Transverse colon (tissue), 4 donors: Measurements from ENCODE around the gene FBXL13. TPM values are rescaled to one million over a fixed set of nuclear protein-coding genes. Genes with fewer than 3 reads are reported as not detected.
"Not testable (repeated sequence)": the region's sequence is repeated elsewhere in the genome, so short reads cannot be mapped to it uniquely, and the experiment has no call there.

Experiments
- DNase-seq: peaks from one replicate; pipeline ENCODE4 v3.0.0-alpha.2; 2019
- H3K27ac ChIP-seq, 4 donors: fragments of 200-600 bp; sonication (generic); 2 replicates each; pipeline ENCODE4 v1.5.1; 2016 to 2018; ENCODE audit warnings: inconsistent platforms in 4 of 4
- H3K27me3 ChIP-seq: fragments of 200-600 bp; sonication (generic); 2 replicates; pipeline ENCODE4 v1.5.1; 2017; ENCODE audit warnings: inconsistent platforms
- H3K36me3 ChIP-seq, 4 donors: fragments of 200-600 bp; sonication (generic); 2 replicates each; pipeline ENCODE4 v1.5.1; 2017 to 2019; ENCODE audit warnings: inconsistent platforms in 4 of 4
- H3K4me1 ChIP-seq, 4 donors: fragments of 200-600 bp; sonication (generic); 2 replicates each; pipeline ENCODE4 v1.5.1; 2017 to 2020; ENCODE audit warnings: inconsistent platforms in 4 of 4
- H3K4me3 ChIP-seq, 4 donors: fragments of 200-600 bp; sonication (generic); 1 replicate in 1 of 4; 2 replicates in 3 of 4; pipeline versions ENCODE4 v1.5.1 to v1.6.1; 2017 to 2019; ENCODE audit warnings: inconsistent platforms in 4 of 4
- H3K9me3 ChIP-seq, 2 donors: fragments of 200-600 bp; sonication (generic); 2 replicates each; pipeline ENCODE4 v1.5.1; 2017 to 2019; ENCODE audit warnings: inconsistent platforms in 2 of 2
- EP300 ChIP-seq: sonication (generic); formaldehyde crosslinking; IDR thresholded peaks from one replicate; pipeline ENCODE4 v1.6.1; 2017; ENCODE audit warnings: antibody characterized with exemption, low read depth
- POLR2A ChIP-seq: fragments of 450-650 bp; IDR thresholded peaks from one replicate; pipeline ENCODE4 v1.6.1; 2016; ENCODE audit warnings: antibody characterized with exemption, mild to moderate bottlenecking, moderate library complexity
- POLR2AphosphoS5 ChIP-seq, 3 donors: sonication (generic); formaldehyde crosslinking; IDR thresholded peaks; one replicate each; pipeline ENCODE4 v1.6.1; 2016; ENCODE audit warnings: antibody characterized with exemption in 3 of 3
- WGBS, 2 donors: methylation state at CpG; one replicate each; pipeline ENCODE4 v1.1.5; 2018; ENCODE audit warnings: low coverage in 1 of 2; 5-methylcytosine and 5-hydroxymethylcytosine counted together
- in situ Hi-C, 4 donors: fragments of 200-750 bp; cut with MboI; loops; one replicate each; pipeline versions ENCODE4 v1.15.0 to v1.15.1; 2017; ENCODE audit warnings: low sequenced_read_pairs in 3 of 4, low pct_ligation_motif_present in 1 of 4, low pct_unique_long_range_greater_than_20kb in 1 of 4
- intact Hi-C: fragments of 100-400 bp; cut with DNase I; formaldehyde crosslinking; loops from one replicate; pipeline ENCODE4 v1.15.1; 2023; ENCODE audit warnings: low total_unique reads
- total RNA-seq, 4 donors: library from RNA; depleted of rRNA; stranded (reverse); fragments of >200 nt; gene quantifications; one replicate each; pipeline ENCODE4 v1.1.0, GENCODE V29; 2016
- TF ChIP-seq, protein P1 (sequence below), 5 experiments: fragments of 200-600 bp in 3 of 5; fragments of 450-650 bp in 2 of 5; sonication (generic) in 3 of 5; IDR thresholded peaks; 1 replicate in 2 of 5; 2 replicates in 3 of 5; pipeline ENCODE4 v1.5.1; 2016 to 2017; ENCODE audit warnings: antibody characterized with exemption in 5 of 5, inconsistent platforms in 3 of 5, mild to moderate bottlenecking in 2 of 5, moderate library complexity in 1 of 5

The FBXL13 gene
- total RNA-seq, 4 donors from 2014 or later: 0.96 to 6.8 (median 1.9) TPM; not detected in 1

DNA sequence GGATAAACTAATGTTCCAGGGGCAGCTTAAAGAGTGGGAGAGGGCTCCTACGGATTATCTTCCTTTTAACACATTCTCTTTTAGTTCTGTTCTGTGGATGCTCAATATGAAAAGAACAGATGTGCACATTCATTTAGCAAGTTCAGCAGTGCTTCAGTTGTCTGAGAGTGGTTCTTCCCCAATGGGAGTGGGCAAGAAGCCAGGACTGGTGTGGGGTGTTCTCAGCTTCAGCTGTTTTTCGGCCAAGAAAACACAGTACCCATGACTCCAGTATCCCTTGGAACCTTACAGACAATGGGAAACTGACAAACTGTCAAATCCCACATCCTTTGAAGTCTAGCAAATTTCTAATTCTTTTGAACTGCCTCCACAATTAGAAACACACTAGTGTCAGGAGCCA is 233.3 kb downstream of the FBXL13 start:
- DNase-seq: no peak
- in situ Hi-C loops (no loop called here), intact Hi-C loops (no loop called here)
- Histone ChIP-seq H3K27ac (no peak overlapping the region), H3K4me1 (no peaks in the 10 kb centered on the region), H3K27me3 (no peaks in the 10 kb centered on the region), H3K9me3 (no peaks in the 10 kb centered on the region), H3K4me3 (no peak overlapping the region), H3K36me3 (no peaks in the 10 kb centered on the region)
- no peak for TF ChIP-seq POLR2AphosphoS5 (IDR thresholded peaks at IDR 0.05)
- TF ChIP-seq POLR2A: no peak
- TF ChIP-seq EP300: no peak
- TF ChIP-seq, protein P1, sequence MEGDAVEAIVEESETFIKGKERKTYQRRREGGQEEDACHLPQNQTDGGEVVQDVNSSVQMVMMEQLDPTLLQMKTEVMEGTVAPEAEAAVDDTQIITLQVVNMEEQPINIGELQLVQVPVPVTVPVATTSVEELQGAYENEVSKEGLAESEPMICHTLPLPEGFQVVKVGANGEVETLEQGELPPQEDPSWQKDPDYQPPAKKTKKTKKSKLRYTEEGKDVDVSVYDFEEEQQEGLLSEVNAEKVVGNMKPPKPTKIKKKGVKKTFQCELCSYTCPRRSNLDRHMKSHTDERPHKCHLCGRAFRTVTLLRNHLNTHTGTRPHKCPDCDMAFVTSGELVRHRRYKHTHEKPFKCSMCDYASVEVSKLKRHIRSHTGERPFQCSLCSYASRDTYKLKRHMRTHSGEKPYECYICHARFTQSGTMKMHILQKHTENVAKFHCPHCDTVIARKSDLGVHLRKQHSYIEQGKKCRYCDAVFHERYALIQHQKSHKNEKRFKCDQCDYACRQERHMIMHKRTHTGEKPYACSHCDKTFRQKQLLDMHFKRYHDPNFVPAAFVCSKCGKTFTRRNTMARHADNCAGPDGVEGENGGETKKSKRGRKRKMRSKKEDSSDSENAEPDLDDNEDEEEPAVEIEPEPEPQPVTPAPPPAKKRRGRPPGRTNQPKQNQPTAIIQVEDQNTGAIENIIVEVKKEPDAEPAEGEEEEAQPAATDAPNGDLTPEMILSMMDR (IDR thresholded peaks at IDR 0.05): no peak
- WGBS, 2 donors: 85 to 86% methylated on average over 2 of the region's 2 CpGs

GRCh38 chr7:102840404-102840803 is 234.2 kb downstream of the FBXL13 start:
- H3K27me3 ChIP-seq: no peaks in the 10 kb centered on the region
- in situ Hi-C loops (no loop called here), intact Hi-C loops (no loop called here)
- no peaks in the 10 kb centered on the region for H3K4me1 ChIP-seq
- no peaks in the 10 kb centered on the region for H3K36me3 ChIP-seq
- 95 to 96% methylated on average over 3 of the region's 3 CpGs for WGBS, 2 donors
- no peaks in the 10 kb centered on the region for H3K9me3 ChIP-seq
- no peak for DNase-seq
- H3K4me3 ChIP-seq: no peak overlapping the region
- no peak overlapping the region for H3K27ac ChIP-seq
- TF ChIP-seq POLR2A (no peak), POLR2AphosphoS5 (IDR thresholded peaks at IDR 0.05) (no peak), EP300 (no peak)
- TF ChIP-seq, protein P1 (IDR thresholded peaks at IDR 0.05): no peak

- H3K27ac ChIP-seq, DNase-seq, H3K27me3 ChIP-seq, intact Hi-C loops, H3K36me3 ChIP-seq, H3K9me3 ChIP-seq, in situ Hi-C loops, H3K4me3 ChIP-seq, H3K4me1 ChIP-seq: not testable (repeated sequence)
- WGBS, 2 donors: 91 to 93% methylated on average over 9 to 10 of the region's 10 CpGs
These were observed 236.0 kb downstream of the FBXL13 start for GRCh38 chr7:102838572-102839101.

GRCh38 chr7:102837802-102838201 is 236.8 kb downstream of the FBXL13 start:
- H3K36me3 ChIP-seq: no peaks in the 10 kb centered on the region
- no peaks in the 10 kb centered on the region for H3K9me3 ChIP-seq
- H3K4me3 ChIP-seq: no peak overlapping the region
- H3K27ac ChIP-seq: no peak overlapping the region
- in situ Hi-C loops: no loop called here
- intact Hi-C loops: no loop called here
- H3K4me1 ChIP-seq: peaks cover 0 to 8% (median 2%) of the 10 kb centered on the region in 4 donors
- WGBS, 2 donors: 58 to 82% methylated on average over 2 to 3 of the region's 3 CpGs
- DNase-seq: no peak
- H3K27me3 ChIP-seq: no peaks in the 10 kb centered on the region
- no peak for TF ChIP-seq POLR2AphosphoS5 (IDR thresholded peaks at IDR 0.05)
- no peak for TF ChIP-seq EP300
- TF ChIP-seq, protein P1 (IDR thresholded peaks at IDR 0.05): no peak
- TF ChIP-seq POLR2A: no peak

- Histone ChIP-seq H3K36me3 (no peaks in the 10 kb centered on the region), H3K4me3 (no peak overlapping the region), H3K9me3 (no peaks in the 10 kb centered on the region), H3K4me1 (peaks cover 0 to 8% (median 2%) of the 10 kb centered on the region in 4 donors), H3K27ac (no peak overlapping the region), H3K27me3 (no peaks in the 10 kb centered on the region)
- in situ Hi-C loops (no loop called here), intact Hi-C loops (no loop called here)
- 95 to 100% methylated on average over 1 of the region's 1 CpG for WGBS, 2 donors
- DNase-seq: no peak
- TF ChIP-seq POLR2AphosphoS5 (IDR thresholded peaks at IDR 0.05): no peak
- TF ChIP-seq, protein P1 (IDR thresholded peaks at IDR 0.05): no peak
These were observed 237.6 kb downstream of the FBXL13 start for GRCh38 chr7:102836977-102837376.
